Adipocyte (in vitro differentiated cells): Measurements from ENCODE around the gene LRIT2.

Experiments used
- DNase-seq: peaks from one replicate; pipeline ENCODE4 v3.0.0-alpha.2; 2015; ENCODE audit warnings: low read depth
- H3K27me3 ChIP-seq: replicated peaks from 2 replicates; pipeline ENCODE4 v1.7.0; 2013; ENCODE audit warnings: mild to moderate bottlenecking, low read length, moderate library complexity; ENCODE audit not compliant: control insufficient read depth, insufficient read depth
- H3K36me3 ChIP-seq: 2 replicates; pipeline ENCODE4 v1.7.0; 2013; ENCODE audit warnings: low read length, mild to moderate bottlenecking, moderate library complexity; ENCODE audit not compliant: control insufficient read depth, insufficient read depth, severe bottlenecking
- H3K4me1 ChIP-seq: 2 replicates; pipeline ENCODE4 v1.7.0; 2013; ENCODE audit warnings: mild to moderate bottlenecking, low read length, moderate library complexity; ENCODE audit not compliant: control insufficient read depth, insufficient read depth
- H3K4me3 ChIP-seq: 2 replicates; pipeline ENCODE4 v1.7.0; 2013; ENCODE audit warnings: mild to moderate bottlenecking, low read length, moderate library complexity
- H3K9ac ChIP-seq: 2 replicates; pipeline ENCODE4 v1.7.0; 2013; ENCODE audit warnings: mild to moderate bottlenecking, low read length, moderate library complexity
- H3K9me3 ChIP-seq: 2 replicates; pipeline ENCODE4 v1.7.0; 2013; ENCODE audit warnings: mild to moderate bottlenecking, low read length, moderate library complexity; ENCODE audit not compliant: control insufficient read depth

The LRIT2 gene

DNA sequence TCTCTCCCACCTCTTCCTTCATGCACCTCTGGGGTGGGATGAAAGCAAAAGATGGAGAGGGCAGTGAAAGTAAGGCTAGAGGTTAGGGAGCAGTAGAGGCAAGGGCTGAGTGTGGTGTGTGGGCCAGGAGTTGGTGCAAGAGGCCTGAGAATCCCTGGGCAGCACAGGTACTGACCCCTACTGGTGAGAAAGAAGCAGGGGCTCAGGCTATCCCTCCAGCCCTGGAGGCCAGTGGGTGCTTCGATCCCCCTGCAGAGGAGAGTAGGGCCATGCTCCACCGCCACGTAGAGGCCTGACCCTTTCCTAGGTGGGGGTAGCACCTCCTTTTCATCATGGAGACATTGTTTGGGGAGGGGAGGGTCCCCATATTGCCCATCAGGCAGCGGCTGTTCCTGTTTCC, 21.2 kb downstream of the LRIT2 start:
- Histone ChIP-seq H3K4me3 (no peak overlapping the region), H3K4me1 (no peaks in the 10 kb centered on the region), H3K9me3 (no peaks in the 10 kb centered on the region), H3K9ac (no peak overlapping the region), H3K27me3 (peaks cover 49% of the 10 kb centered on the region), H3K36me3 (no peaks in the 10 kb centered on the region)
- no peak for DNase-seq

DNA sequence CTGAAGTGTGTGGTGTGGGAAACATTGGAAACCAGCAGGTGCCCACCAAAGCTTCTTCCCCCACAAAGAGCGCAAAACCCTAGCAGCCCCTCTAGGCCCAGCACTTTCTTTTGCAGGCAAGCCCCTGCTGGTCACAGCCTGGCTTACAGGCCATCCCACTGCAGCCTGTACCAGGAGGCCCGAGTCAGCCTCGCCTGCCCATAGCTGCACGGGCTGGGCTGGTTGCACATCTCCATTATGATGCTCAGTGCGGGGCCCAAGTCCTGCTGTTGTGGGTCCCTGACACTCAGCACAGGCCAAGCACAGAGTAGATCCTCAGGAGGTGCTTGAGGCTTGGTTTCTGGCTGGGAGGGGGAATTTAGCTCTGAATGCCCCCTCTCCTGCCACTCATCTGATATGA, 23.0 kb downstream of the LRIT2 start:
- Histone ChIP-seq H3K36me3 (no peaks in the 10 kb centered on the region), H3K9me3 (no peaks in the 10 kb centered on the region), H3K27me3 (peaks cover 42% of the 10 kb centered on the region), H3K9ac (no peak overlapping the region), H3K4me3 (no peak overlapping the region), H3K4me1 (no peaks in the 10 kb centered on the region)
- no peak for DNase-seq

DNA sequence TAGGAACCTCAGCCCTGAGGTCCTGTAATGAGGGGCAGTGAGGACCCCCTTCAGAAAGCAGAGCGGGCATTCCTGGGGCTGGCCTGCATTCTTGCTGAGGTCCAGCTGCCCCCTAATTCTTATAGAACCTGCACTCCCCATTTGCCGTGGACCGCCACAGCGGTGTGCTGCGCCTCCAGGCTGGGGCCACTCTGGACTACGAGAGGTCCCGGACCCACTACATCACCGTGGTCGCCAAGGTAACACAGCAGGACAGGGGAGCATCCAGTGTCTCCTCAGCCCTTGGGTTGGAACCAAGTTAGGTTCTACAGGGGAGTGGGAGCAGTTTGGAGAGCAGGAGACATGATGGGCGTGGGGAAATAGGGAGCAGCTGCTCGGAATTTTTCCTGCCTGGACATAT, 23.7 kb downstream of the LRIT2 start:
- no peaks in the 10 kb centered on the region for H3K36me3 ChIP-seq
- no peaks in the 10 kb centered on the region for H3K9me3 ChIP-seq
- H3K9ac ChIP-seq, result no peak overlapping the region
- H3K4me1 ChIP-seq, result no peaks in the 10 kb centered on the region
- peaks cover 42% of the 10 kb centered on the region for H3K27me3 ChIP-seq
- no peak overlapping the region for H3K4me3 ChIP-seq
- no peak for DNase-seq

DNA sequence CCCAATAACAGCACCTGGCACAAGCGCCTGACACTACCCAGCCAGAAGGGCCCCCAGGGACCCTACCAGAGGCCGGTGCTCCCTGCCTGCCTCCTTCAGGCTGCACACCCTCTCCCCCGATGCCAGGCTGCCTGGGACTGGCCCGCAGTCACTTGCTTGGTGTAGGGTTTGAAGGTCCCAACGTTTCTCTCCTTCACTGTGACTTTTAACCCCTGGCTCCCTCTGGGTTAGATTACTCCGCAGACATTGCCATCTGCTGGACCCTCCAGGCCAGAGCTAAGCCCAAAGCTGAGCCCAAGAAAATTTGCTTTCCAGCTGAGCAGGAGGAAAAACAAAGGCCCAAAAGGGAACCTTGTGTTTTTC, 24.1 kb downstream of the LRIT2 start:
- Histone ChIP-seq H3K4me3 (no peak overlapping the region), H3K27me3 (peaks cover 44% of the 10 kb centered on the region), H3K9me3 (no peaks in the 10 kb centered on the region), H3K9ac (no peak overlapping the region), H3K36me3 (no peaks in the 10 kb centered on the region), H3K4me1 (no peaks in the 10 kb centered on the region)
- no peak for DNase-seq

DNA sequence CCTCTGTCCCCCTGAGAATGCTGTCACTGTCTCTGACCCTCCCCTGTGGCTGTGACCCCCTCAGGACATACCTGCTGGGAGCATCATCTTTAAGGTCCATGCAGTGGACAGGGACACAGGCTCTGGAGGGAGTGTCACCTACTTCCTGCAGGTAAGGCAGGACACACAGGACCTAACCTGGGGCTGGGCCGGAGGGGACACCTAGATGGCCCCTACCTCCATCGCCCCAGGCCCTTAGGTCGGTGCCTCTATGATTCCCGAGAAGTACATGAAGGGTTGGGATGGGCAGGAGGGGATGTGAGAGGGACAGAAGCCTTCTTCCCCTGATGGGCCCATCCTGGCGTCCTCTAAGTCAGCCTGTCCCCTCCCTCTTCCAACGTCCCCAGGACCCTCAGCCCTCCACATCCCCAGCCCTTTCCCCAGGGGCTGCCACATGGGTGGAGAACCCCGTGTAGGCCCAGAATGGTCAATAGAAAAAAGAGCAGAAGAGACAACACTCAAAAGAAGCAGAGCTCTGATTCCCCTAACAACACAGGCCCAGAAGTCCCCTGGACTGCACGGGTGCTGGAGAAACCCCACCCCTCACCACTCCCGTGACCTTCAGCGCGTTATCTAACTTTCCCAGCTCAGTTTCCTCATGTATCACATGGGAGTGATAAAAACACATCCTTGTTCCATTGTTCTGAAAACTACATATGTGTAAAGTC, 24.7 kb downstream of the LRIT2 start:
- H3K4me3 ChIP-seq, result no peak overlapping the region
- no peaks in the 10 kb centered on the region for H3K4me1 ChIP-seq
- H3K9ac ChIP-seq, result no peak overlapping the region
- no peaks in the 10 kb centered on the region for H3K36me3 ChIP-seq
- no peaks in the 10 kb centered on the region for H3K9me3 ChIP-seq
- DNase-seq, result no peak
- H3K27me3 ChIP-seq, result peaks cover 49% of the 10 kb centered on the region

DNA sequence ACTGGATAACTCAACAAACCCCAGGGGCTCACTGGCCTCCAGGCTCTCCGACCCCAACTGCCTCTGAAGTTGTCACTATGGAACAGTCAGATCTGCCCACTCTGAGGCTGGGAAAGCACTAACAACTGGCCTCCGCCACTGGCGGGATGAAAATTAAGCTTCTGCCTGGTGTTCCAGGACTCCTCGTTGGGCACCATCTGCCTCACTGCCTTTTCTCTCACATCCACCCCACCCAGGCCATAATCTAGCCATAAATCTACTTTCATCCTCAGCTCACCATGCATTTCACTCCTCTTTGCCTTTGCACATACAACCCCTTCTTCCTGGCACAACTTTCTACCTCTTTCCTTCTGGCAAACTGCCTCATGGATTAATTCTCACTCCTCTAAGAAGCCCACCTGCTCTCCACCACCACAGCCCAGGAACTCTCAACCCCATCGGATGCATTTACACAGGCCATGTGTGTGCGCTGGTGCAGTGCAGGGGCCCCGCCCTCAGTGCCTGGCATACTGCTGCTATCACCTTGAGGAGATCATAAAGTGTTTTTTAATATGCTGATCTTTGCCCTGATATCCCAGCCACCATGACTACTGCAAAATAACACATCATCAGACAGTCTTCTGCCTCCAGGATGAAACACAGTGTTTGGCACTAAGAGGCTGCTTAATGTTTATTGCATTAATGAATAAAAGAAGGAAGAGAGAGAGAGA, 27.0 kb downstream of the LRIT2 start:
- H3K4me3 ChIP-seq, result no peak overlapping the region
- DNase-seq, result no peak
- H3K4me1 ChIP-seq, result no peaks in the 10 kb centered on the region
- H3K36me3 ChIP-seq, result no peaks in the 10 kb centered on the region
- H3K27me3 ChIP-seq, result peaks cover 69% of the 10 kb centered on the region
- no peak overlapping the region for H3K9ac ChIP-seq
- no peaks in the 10 kb centered on the region for H3K9me3 ChIP-seq

DNA sequence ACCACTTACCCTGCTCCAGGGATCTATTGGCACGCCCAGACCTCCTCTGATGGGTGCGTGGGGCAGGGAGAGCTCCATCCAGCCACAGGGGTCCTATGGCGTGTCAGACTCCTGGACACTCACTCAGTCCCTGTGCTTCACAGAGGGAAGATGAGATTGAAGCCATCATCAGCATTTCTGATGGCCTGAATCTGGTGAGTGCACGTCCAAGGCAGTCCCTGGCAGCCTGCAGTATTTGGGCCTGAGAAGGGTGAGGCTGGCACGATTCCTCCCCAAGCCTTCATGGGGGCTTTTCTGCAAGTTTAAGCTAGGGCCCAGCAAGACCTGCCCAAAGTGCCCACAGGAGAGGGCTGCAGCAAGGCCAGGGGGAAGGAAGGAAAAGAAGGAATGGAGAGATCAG, 27.7 kb downstream of the LRIT2 start:
- no peak for DNase-seq
- Histone ChIP-seq H3K4me3 (no peak overlapping the region), H3K4me1 (no peaks in the 10 kb centered on the region), H3K9ac (no peak overlapping the region), H3K36me3 (no peaks in the 10 kb centered on the region), H3K27me3 (peaks cover 72% of the 10 kb centered on the region), H3K9me3 (no peaks in the 10 kb centered on the region)

DNA sequence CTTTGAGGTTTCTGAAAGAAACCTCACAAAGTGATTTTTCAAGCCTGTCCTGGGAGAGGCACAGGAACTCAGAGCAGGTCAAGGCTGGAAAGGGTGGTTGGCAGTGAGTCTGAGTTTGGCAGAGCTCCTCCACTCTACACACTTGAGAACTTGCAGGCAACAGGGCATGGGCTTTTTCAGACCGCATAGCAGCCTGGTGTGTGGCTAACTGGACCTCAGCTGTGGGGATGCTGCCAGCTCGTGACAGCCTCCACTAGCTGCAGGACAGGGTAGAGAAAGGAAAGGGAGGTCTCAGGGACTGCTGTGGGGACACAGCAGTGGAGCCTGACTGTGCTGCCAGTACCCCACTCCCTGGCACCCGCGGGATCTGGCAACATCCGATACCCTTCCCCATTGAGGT, 28.4 kb downstream of the LRIT2 start:
- H3K4me3 ChIP-seq, result no peak overlapping the region
- no peaks in the 10 kb centered on the region for H3K4me1 ChIP-seq
- H3K9ac ChIP-seq, result no peak overlapping the region
- H3K27me3 ChIP-seq, result peaks cover 71% of the 10 kb centered on the region
- DNase-seq, result no peak
- no peaks in the 10 kb centered on the region for H3K9me3 ChIP-seq
- H3K36me3 ChIP-seq, result no peaks in the 10 kb centered on the region

DNA sequence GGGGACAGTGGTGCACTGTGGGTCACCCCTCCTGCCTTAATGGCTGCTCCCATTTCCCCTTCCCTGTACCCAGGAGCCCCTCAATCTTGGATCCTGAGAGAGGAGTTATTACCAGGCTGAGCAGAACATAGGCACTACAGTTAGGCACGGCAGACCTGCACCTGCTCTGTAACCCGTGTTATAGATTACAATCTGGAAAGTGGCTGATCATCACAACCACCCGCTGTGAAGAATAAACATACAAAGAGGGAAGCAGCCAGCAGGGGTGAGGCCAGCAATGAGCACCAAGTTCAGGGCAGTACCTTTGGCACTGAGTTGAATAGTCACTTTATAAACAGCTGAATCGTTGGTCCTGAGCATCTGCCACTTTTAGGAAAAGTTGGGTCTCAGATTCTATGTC, 29.3 kb downstream of the LRIT2 start:
- no peaks in the 10 kb centered on the region for H3K4me1 ChIP-seq
- peaks cover 72% of the 10 kb centered on the region for H3K27me3 ChIP-seq
- no peak for DNase-seq
- no peaks in the 10 kb centered on the region for H3K9me3 ChIP-seq
- no peak overlapping the region for H3K9ac ChIP-seq
- no peaks in the 10 kb centered on the region for H3K36me3 ChIP-seq
- H3K4me3 ChIP-seq, result no peak overlapping the region

DNA sequence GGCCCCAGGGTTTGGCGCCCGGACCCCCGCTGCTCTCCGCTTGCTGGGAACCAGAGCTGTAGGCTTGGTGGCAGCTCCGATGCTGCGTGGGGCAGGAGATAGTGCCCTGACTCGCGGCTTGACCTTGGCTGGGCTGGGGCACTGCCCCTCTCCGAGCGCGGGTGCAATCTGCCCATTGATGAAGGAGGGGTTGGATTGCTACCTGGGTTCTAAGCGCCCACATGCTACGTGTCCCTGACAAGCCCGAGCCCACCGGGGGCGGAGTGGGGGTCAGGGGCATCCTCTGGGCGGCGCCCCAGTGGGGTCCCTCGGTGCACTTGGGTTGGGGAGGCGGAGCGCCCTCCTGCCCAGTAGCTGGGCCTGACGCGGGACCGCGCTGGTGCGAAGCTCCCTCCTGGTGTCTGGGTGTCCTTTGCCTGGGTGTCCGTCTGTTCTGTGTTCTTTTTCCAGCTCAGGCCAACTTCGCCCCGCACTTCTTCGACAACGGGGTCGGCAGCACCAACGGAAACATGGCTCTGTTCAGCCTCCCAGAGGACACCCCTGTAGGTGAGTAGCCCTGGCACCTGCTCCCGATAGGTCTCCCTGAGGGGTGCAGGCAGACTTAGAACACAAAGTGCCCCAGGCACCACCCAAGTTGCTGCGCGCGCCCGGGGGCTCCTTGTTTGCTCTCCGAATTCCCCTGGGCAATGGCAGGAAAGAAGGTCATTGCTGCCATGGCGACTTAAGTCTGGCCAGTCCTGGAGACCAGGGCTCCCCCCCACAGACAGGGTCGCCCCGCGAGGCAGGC, 30.1 kb downstream of the LRIT2 start:
- no peak for DNase-seq
- H3K4me3 ChIP-seq, result peak overlapping the region; percentile 68

DNA sequence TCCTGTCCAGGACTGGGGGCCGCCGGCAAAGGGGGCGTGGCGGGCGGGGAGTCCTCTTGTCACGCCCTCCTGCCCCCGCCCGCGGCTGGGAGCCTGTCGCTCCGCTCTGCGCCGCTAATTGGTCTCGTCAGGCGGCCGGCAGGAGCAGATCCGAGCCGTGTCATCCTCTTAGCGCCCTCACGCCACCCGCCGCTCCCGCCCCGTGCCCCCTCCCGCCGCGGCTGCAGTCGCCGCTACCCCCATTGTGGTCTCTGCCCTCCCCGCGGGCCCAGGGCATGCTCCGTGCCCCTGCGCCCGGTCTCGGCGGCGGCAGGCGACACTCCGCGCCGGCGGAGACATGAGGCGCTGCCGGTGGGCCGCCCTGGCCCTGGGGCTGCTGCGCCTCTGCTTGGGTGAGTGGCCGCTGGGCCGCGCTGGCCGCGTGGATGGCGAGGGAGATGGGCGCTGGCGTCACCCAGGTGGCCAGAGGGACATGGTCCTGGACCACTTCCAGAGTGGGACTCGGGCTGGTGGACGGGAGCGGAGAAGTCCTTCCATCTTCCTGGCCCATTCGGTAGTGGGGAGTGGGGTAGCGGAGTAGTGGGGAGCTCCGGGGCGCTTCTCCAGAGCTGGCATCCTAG, 30.8 kb downstream of the LRIT2 start, which contains the start of gene CDHR1:
CDHR1 (plus strand) TSS at position 114 of the 620 bp plus-strand sequence; CDS start at position 338, 224 bp downstream.
- Histone ChIP-seq H3K27me3 (peaks cover 71% of the 10 kb centered on the region), H3K36me3 (no peaks in the 10 kb centered on the region), H3K4me1 (no peaks in the 10 kb centered on the region), H3K4me3 (peak within 1 kb of the TSS; percentile 68), H3K9me3 (no peaks in the 10 kb centered on the region), H3K9ac (no peak within 1 kb of the TSS)
- peak; percentile 15 for DNase-seq

More for the DNA sequence above, 30.1 kb downstream of the LRIT2 start:
- Histone ChIP-seq H3K4me1 (no peaks in the 10 kb centered on the region), H3K36me3 (no peaks in the 10 kb centered on the region), H3K27me3 (peaks cover 72% of the 10 kb centered on the region), H3K9me3 (no peaks in the 10 kb centered on the region), H3K9ac (no peak overlapping the region)
